ENCODE results near the gene SNAPC5.

- no peak for TF ChIP-seq GATA2 (IDR thresholded peaks at IDR 0.05; ENCODE audit: low read depth, low read length)
- no peak for TF ChIP-seq GATA3 (IDR thresholded peaks at IDR 0.05; ENCODE audit: low read depth, low read length)
Observed at GRCh38 chr15:66472176-66472999, 25.2 kb downstream of the SNAPC5 start.
